HG02759 (cell line): ENCODE data around the gene CRACR2A.

Source experiments
- ATAC-seq: cut with Tn5 transposase; IDR thresholded peaks from one replicate; pipeline ENCODE4 v1.9.1; 2021; ENCODE audit warnings: mild to moderate bottlenecking, moderate library complexity; ENCODE audit not compliant: unreplicated experiment

The CRACR2A gene

DNA sequence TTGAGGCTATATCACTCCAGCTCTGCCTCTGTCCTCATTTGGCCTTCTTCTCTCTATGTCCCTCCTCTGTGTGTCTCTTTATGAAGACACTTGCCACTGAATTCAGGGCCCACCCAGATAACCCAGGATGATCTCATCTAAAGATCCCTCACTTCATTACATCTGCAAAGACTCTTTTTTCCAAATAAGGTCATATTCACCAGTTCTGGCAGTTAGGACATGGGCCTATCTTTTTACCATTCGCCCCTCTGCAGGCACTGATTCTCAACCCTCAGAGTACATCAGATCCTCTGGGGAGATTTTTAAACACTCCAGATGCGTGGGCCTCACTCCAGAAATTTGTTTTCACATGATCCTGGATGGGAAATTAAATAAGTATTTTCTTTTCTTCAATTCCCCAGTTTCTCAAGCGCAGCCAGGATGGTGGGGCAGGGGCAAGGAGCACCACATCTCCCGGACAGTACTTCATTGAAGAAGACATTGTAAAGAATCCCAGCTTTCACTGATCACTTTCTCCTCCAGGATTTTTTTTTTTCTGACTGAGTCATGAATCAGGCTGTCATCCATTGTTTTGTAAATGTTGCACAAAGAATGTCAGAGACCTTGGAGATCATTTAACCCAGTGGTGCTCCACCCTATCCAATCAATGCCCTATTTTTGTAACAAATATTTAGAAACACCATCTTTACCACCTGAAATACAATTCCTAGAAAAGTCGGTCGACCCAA lies 27.4 kb downstream of the CRACR2A start:
- ATAC-seq, result no peak

- no peak for ATAC-seq
Observed at GRCh38 chr12:3723916-3724805, 28.7 kb downstream of the CRACR2A start.

- ATAC-seq, result no peak
Observed at GRCh38 chr12:3722368-3722767, 30.5 kb downstream of the CRACR2A start.

DNA sequence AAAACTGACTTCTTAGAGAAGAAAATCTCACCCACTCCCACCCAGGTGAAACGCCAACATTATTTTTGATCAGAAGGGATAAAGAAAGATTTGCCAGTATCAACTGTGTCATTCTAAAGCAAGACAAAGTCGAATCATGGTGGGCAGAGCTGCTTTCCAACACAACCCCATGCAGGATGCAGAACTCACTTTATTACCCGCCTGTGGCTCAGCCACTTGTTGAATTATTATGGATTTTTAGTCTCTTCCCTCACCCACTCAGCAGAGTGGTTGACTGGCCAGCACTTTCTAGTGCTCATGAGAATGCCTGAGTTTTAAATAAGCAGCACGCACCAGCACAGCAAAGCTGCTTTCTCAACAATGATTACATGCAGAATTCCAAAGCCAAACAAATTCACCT lies 32.1 kb downstream of the CRACR2A start:
- no peak for ATAC-seq

DNA sequence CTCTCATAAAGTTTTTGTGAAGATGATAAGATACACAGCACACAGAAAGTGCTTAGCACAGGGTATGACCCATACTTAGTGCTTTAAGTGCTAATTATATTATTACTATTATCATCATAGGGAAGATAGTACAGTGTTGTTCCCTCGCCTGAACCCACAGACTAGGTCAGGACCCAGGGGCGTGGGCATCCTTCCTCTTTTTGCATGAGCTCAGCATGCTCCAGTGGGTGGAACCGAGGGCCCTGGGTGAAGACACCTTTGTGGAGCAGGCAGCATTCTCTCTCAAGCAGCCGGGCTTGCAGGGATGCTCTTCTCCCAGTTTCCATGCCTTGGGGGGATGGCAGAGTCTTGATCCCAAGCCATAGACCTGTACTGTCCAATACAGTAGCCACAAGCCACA lies 34.8 kb downstream of the CRACR2A start:
- ATAC-seq, result no peak

DNA sequence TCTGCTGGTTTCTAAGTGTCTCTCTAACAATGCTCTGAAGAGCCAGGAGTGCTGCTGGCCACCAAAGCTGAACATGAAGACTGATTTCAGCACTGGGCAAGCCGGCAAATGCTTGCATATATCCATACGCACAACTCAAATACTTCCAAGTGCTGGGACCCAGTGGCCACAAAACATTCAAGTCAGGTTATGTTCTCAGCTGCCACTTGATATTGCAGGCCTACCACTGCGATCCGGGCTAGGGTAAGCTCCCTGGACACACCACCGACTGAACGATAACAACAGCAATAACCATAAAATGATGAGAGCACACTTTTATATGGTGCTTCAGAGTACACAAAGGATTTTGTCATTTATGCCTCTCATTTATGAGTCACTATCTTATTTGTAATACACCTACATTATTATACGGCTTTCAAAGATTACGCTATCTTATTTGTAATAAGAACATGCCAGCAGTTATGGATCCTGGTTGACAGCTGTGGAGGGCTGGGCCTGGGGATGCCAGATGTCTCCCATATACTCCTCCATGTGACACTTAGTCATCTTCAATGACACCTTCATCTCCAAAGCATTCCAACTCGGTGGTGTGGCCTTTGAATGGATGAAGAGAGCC lies 35.5 kb downstream of the CRACR2A start:
- no peak for ATAC-seq

GRCh38 chr12:3715999-3716398 lies 36.9 kb downstream of the CRACR2A start:
- no peak for ATAC-seq

DNA sequence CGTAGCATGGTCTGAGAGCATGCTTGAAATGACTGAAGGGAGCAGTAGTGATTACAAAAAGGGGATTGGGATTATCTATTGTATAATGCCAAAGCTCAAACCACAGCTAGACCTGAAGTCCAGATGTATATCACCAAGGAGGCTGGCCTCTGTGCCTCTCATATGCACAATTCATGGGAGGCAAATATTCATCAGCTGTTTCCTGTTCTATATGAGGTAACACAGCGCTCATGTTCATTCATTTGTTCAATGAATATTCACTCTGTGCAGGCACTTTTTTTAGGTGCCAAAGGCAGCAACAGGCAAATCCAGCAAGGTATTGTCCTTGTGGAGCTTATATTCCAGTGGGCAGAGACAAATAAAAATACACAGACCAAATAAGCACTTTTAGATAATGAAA lies 39.0 kb downstream of the CRACR2A start:
- no peak for ATAC-seq

DNA sequence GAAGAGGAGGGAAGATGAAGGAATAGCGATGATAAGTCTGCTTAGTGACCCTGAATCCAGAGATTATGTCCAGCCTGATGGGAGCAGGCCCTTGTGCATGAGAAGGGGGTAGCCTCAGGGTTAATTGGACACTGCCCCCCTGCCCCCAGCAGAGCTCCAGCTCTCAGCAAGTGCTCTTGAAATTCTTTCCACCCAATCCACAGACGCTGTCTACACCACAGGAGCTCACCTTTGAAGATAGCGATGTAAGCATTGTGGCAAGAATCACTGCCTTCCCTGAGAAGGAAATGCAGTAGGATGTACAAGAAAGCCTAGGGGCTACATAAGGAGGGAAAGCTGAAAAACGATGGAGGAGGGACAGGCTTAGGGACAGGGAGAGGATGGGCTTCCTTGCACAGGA lies 39.4 kb downstream of the CRACR2A start:
- no peak for ATAC-seq

DNA sequence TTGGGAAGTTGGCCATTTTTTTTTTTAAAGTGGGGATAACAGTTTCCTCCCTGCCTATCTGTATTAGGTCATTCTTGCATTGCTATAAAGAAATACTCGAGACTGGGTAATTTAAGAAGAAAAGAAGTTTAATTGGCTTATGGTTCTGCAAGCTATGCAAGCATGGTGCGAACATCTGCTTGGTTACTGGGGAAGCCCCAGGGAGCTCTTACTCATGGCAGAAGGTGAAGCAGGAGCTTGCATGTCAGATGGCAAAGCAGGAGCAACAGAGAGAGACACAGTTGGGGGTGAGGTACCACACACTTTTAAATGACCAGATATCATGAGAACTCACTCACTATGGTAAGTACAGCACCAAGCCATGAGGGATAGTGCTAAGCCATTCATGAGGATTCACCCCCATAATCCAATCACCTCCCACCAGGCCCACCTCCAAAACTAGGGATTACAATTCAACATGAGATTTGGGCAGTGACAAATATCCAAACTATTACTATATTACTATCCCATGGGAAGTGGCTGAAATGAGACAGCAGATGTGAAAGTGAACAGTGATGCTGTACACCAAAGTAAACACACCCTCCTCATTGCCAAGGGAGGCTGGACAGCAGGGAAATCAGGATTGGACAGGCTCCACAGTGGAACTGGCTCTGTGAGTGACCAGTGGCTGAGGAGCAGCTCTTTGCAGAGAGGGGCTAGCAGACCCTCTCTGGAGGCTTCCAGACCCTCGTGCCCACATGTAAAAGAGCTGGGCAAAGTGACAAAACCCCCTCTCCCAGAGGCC lies 40.5 kb downstream of the CRACR2A start:
- no peak for ATAC-seq

DNA sequence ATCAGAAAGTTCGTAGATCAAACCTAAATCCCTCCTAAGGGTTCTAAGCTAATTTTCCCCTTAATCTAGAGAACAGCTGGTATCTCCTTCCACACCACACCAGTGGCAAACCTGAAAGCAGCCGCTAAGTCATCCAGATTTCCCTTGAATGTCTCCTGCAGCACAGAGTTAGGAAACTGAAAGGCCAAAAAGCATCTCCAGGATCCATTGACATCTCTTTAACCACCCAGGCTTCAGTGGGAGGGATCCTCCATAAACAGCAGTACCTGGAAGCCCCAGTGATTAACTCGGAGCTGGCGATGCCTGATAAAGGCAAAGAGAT lies 47.6 kb downstream of the CRACR2A start:
- no peak for ATAC-seq

DNA sequence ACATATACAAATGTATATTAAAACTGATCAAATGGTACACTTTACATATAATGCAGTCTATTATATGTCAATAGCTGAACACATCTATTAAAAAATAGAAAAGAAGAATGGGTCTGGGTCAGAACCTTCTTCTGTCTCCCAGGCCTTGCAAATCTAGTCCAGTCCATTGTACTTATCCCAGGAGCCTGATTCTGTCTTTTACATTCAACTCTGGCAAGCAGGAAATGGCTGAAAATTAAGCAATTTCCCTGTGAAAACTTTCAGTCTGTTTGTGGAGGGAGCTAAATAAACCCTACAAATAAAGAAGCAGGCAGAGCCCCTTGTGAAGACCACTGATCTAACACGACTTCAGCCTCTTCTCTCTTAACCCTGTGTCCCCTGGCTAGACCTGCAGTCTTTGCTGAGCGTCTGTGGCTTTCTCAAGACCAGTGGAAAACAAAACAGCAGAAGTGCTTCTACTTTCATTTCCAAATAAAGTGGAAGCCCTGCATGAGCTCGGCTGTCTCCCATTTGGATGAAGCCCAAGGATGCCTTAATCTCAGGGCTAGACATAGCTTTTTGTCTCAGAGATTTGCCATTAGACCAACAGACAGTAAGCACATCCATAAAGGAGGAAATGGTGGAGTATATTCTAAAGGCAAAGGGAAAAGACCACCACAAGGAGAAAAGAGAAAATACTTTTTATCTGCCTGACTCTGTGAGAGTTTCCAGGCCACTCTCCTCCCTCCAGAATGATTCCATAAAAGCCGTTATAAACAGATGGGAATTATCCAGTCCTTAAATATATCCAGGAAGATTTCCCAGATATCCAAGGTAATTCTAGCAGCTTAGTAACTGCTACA lies 48.2 kb downstream of the CRACR2A start:
- no peak for ATAC-seq

DNA sequence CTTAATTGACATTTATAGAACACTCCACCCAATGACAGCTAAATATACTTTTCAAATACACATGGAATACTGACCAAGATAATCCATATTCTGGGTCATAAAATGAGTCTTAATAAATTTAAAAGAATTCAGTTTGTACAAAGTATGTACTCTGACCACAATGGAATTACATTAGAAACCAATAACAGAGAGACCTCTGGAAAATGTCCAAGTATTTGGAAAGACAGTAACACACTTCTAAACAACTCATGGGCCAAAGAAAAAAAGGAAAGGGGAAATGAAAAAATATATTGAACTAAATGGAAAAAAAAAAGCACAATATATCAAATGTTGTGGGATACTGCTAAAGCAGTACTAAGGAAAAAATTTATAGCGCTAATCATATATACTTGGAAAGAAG lies 52.0 kb downstream of the CRACR2A start:
- ATAC-seq, result no peak

GRCh38 chr12:3698218-3698974 lies 54.5 kb downstream of the CRACR2A start:
- no peak for ATAC-seq

DNA sequence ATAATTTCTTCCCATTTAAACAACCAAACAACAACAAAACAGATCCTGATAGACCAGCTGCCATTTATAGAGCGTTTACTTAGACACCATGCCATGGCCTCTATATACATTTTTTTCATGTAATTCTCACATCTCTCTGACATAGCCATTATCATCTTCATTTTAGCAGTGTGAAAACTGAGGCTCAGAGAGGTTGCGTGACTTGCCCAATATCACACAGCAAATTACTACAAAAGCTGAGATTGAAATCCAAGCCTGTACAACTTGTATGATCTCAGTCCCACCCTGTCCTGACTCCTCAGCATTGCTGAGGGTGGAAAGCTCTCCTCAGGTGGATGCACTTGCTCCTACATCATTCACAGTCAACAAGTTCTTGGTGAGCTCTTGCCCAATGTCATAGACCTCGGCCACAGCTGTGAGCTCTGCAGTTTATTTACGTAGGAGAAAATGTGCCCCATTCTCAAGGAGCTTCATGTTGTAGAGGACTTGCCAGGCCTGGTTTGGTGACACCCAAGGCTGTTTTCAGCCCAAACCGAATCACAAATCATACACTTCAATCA lies 55.5 kb downstream of the CRACR2A start:
- no peak for ATAC-seq

DNA sequence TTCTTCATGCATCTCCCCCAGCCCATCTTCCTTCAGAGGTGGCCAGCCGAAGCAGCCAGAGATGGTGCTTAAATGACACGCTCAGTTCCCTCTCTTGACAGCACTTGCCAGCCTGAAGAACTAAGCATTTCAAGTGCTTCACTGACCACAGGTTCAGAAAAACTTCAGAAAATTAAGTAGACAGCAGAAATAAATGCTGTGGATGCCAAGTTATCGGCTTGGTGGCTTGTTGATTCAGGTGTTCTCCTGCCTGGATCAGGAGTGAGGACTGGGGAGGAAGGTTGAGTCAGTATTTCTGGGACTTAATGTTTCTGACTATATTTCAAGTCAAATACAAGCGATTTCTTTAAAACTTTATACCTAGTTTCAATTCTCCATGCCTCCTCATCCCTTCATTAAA lies 58.2 kb downstream of the CRACR2A start:
- no peak for ATAC-seq

- ATAC-seq, result no peak
Observed at GRCh38 chr12:3692616-3693365, 60.1 kb downstream of the CRACR2A start.

GRCh38 chr12:3686463-3686862 lies 66.4 kb downstream of the CRACR2A start:
- no peak for ATAC-seq

DNA sequence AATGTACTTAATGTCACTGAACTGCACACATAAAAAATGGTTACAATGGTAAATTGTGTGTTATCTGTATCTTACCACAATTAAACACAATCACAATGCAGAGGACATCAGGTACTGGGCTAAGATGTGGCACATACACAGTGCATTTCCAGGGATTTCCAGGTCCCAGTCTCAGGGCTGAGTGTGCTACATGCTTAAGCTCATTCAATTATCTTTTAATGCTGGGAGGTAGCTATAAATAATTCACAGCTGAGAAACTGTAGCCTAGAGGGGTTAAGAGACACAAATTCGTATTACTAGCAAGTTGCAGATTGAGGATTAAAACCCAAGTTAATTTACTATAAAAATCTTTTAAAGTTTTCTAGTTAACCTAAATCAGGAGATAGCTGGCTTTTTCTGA lies 67.1 kb downstream of the CRACR2A start:
- ATAC-seq, result no peak
